HG02571 (cell line): Measurements from ENCODE around the gene ATPAF1.

ENCODE experiments used
- ATAC-seq: cut with Tn5 transposase; IDR thresholded peaks from one replicate; pipeline ENCODE4 v1.9.1; 2021; ENCODE audit warnings: mild to moderate bottlenecking, moderate library complexity; ENCODE audit not compliant: unreplicated experiment

Gene ATPAF1

DNA sequence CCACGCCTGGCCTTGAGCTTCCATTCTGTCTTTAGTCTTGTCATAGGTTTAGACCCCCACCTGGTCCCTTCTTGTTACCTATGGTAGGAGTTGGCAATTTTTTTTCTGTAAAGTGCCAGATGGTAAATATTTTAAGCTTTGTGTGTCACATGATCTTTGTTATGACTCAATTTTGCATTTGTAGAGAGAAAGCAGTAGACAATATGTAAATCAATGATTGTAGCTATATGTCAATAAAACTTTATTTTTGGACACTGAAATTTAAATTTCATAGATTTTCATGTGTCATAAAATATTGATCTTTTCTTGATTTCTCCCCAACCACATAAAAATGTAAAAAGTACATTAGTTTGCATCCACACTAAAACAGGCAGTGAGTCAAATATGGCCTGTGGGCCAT, 72.1 kb downstream of the ATPAF1 start:
- no peak for ATAC-seq

DNA sequence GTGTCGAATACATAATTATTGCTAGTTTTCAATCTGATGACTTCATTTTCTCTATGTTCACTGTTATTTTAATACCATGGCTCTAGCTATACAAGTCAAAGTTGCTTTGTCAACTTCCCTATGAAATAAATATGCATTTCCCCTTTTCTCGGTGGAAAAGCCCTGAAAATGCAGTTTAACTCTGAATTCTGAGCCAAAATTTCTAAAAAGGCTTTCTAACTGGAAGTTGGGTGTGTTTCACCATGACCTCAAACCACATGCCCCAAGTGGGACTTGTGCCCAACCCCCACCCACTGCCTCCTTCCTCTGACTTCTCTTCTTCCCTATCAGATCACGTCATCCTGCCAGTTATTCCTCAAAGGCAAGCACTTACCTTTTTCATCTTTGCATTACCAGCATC, 73.0 kb downstream of the ATPAF1 start:
- no peak for ATAC-seq

DNA sequence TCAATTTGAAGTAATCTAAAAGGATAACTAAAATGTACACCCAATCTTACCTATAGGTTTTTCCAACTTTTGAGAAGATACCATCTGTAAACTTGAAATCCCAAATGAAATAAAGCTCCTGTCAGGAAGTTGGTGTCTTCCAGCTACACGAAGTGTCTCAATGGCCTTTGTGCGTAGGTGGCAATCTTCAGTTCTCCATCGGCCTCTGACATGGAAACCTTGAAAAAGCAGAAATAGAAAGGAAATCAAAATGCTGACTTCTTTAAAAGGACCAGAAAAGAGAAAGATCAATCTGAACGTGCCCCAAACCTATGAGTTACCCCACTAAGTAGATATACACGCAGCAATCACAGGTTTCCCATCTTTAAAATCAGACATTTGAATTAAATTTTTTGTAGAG, 74.1 kb downstream of the ATPAF1 start:
- ATAC-seq = no peak

DNA sequence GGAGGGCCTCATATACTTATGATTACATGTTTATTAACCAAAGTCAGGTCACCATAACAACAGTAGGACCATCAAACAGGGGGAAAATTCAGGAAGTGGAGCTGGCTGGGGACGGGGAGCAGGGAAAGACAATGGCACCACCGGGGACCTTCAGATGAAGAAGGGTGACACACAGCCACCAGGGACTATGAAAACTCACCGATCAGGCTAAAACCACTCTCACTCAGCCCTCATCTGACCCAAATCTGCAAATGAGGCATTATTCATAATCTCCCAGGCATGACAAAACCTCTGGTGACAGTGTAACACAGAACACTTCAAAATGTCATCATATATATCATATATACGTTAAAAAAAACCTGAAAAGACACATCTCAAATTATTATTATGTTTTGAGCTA, 75.3 kb downstream of the ATPAF1 start:
- ATAC-seq = no peak

DNA sequence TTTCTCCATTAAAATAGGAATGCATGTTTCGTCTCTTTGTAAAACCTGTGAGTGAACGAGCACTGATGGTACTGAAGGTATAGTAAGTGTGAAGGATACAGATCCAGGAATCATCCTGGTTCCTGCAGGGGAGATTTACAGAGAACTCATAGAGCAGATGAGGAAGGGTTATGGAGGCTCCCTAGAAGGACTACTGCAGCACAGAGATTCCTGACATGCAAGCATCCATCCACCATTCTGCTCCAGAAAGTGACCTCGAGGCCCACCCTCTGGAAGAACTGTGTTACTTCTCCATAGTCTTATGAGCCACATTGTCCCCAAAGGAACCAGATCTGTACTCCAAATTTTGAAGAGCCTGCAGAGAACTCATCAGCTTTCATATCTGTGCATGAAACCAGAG, 78.6 kb downstream of the ATPAF1 start:
- no peak for ATAC-seq

DNA sequence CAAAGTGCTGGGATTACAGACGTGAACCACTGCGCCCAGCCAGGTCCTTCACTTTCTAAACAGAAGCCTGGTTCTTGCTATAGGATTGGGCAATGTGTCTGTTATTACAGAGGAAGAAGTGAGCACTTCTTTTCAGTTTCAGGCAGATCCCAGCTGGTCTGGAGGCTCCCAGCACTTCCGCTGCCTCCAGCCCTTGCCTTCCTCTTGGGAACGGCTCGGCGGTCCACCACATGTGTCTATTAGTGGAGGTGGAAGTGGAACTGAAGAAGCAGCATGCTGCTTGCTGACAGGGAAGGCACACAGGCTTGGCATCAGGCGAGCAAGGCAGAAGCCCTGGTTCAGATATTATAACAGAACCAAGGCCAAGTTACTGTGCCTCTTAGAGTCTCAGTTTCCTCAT, 81.1 kb downstream of the ATPAF1 start:
- no peak for ATAC-seq

DNA sequence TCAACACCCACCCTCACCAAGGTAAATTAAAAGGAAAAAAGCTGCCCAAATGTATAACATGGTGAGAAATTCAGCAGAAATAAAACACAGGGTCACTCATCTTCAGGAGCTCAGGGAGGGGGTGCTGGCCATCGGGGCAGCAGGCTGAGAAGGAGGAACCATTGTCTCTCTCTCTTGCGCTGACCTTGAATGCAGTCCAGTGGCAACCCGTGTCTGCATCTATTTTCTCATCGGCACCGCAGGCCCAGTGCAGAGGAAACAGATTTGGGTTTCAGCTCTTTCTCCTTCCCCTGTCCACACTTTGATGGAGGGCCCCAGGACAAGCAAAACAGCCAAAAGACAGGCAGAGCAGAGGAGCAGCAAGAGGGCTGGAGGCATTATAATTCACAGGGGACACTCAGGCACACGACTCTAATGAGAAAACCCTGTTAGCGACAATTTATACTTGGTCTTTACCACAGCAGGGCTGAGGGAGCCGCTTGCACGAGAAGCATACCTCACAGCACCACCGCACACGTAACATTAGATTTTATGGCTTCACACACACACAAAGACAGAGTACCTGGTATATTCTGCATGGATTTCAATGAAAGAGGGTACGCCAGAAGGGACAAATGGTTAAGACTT, 82.7 kb downstream of the ATPAF1 start:
- ATAC-seq = no peak

DNA sequence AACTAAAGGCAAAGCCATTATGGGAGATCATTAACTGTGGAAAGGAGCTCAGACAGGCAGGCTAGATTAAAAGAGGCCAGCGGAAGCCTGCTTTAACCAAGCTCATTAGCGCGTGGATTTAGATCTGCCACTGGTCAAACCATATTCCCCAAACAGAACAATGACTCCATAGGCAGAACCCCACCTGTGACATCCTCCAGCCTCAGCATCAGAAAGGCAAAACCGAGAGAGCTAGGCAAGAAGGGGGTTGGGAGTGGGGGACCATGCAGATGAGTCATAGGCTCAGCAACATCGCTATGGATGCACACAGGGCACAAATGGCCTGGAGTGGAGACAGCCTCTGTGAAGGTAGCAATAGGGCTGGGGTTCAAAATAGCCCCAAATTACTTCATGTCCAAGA, 84.7 kb downstream of the ATPAF1 start:
- ATAC-seq = no peak

DNA sequence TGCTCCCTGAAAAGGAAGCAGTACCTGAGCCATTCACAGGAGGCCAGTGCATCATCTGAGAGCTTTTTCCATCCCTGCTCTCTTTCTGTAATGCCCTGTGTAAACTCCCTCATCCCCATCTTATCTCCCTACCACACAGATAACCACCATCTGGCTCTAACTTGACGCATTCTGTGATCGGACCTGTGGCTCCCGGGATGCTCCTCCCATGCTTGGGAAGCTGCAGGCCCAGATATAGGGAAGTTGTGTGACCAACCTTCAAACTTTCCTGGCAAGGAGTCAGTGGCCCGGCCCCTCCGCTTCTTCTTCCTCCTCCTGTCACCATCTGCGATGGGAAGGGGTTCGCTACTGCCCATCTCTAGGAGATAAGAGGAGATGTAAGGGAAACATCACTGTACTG, 85.2 kb downstream of the ATPAF1 start:
- ATAC-seq = no peak
